HG03520 (cell line): ENCODE measurements around the gene NAB2.
"Not testable (repeated sequence)": the region's sequence is repeated elsewhere in the genome, so short reads cannot be mapped to it uniquely, and the experiment has no call there.

ENCODE experiments used
- ATAC-seq: cut with Tn5 transposase; IDR thresholded peaks from one replicate; pipeline ENCODE4 v1.9.1; 2021; ENCODE audit warnings: mild to moderate bottlenecking, moderate library complexity; ENCODE audit not compliant: unreplicated experiment

Gene NAB2

GRCh38 chr12:57066245-57066644, 22.7 kb upstream of the NAB2 start:
- ATAC-seq, result no peak

DNA sequence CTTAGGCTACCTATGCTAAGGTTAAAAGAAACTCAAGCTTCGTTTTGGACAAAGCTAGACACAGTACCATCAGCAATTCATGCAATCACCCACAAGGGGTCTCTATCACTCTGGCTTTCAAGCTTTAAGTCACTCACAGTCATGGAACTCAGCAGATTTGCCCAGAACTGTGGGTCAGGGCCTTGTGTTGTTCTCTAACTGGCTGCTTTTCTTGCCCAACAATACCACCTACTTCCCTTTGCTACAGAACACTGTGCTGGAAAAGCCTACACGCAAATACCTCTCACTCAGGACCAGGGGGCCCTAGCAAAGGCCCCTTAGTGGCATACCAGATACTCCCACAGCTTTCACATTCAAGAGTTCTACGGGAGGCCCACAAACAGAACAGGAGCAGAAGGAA, 19.4 kb upstream of the NAB2 start:
- ATAC-seq, result no peak

GRCh38 chr12:57072661-57073060, 16.3 kb upstream of the NAB2 start:
- ATAC-seq, result no peak

- not testable (repeated sequence) for ATAC-seq
Observed at GRCh38 chr12:57073566-57074450, 15.1 kb upstream of the NAB2 start.

DNA sequence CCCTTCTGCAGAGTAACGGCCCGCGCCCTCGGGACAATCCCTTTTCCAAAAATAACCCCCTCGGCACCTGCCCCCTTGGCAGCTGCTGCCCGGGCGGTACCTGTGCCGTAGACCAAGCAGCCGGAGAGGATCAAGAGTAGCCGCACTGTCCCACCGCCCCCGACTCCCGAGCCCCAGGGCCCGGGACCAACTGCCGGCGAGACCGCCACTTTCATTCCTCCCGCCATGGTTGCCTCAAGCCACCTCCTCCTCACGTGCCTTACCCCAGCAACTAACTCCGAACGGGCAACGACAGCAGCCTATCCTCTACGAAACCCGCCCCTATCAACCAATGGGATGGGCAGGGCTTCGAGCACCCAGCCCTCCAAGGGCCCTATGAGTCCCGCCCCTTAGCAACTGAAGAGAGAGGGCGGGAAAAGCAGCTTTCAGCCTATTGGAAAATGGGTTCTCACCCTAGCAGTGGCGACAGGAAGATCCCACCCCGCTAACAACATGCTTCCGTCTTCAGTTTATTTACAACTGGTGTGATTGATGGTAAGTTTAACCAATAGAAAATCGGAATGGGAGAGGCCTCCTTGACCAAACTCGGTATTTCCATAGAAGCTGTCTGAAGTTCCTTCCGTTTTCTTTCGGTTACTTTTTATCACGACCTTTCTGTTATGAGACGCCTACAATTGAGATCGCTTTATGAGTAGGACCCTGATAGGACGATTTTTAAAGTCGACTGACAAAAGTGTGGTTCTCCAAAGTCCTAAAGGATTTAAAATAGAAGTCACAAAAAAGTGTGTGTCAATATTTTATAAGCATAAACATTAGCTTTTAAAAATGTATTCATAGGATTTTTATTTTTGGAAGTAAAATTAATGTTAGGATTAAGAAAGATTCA, 10.2 kb upstream of the NAB2 start, which contains the start of gene NEMP1:
TSS of gene NEMP1 (minus strand) at position 273 of the 886 bp plus-strand sequence. CDS start at position 227, 46 bp downstream.
- peak; percentile 95 for ATAC-seq

DNA sequence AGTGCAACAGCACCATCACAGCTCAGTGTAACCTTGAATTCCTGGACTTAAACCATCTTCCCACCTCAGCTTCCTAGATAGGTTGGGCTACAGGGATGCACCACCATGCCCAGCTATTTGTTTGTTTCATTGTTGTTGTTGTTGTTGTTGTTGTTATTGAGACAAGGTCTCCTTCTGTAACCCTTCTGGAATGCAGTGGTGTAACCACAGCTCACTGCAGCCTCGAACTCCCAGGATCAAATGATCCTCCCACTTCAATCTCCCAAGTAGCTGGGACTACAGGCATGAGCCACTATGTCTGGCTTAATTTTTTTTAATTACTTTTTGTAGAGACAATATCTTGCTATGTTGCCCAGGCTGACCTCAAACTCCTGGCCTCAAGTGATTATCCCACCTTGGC, 9.1 kb upstream of the NAB2 start:
- ATAC-seq, result no peak

- ATAC-seq, result no peak
Observed at GRCh38 chr12:57080855-57081254, 8.1 kb upstream of the NAB2 start.

GRCh38 chr12:57085999-57086492, 2.9 kb upstream of the NAB2 start:
- no peak for ATAC-seq

- no peak for ATAC-seq
Observed at GRCh38 chr12:57086493-57087009, 2.4 kb upstream of the NAB2 start.

DNA sequence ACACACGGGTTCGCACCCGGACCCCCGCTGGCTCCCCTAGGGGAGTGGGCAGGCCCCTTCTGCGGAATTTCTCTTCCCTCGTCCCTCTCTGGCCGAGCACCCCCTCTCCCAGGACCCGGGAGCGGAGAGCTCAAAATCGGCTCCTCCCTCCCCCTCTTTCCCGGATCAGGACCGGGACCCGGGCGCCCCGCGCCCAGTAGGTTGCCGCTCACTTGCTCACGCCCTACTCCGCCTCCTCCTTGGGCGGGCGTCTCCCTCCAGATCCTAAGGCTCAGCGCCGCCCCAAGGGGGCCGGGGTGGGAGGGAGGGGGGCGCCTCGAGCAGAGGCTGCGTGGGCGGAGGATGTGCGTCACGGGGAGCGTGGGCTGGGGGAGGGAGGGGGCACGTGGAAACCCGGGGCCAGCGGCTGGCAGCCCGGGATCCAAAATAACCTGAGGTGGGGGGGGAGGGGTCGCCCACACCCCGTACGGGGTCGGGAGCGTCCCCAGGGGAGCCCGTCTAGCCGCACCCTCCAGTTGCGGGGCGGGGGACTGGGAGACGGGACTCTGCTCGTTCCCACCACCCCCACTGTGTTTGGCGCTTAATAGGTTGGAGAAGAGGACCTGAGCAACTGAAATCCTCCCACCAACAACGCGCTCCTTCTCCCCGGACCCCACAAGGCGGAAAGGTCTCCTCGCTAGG, 1.8 kb upstream of the NAB2 start:
- peak; percentile 28 for ATAC-seq

DNA sequence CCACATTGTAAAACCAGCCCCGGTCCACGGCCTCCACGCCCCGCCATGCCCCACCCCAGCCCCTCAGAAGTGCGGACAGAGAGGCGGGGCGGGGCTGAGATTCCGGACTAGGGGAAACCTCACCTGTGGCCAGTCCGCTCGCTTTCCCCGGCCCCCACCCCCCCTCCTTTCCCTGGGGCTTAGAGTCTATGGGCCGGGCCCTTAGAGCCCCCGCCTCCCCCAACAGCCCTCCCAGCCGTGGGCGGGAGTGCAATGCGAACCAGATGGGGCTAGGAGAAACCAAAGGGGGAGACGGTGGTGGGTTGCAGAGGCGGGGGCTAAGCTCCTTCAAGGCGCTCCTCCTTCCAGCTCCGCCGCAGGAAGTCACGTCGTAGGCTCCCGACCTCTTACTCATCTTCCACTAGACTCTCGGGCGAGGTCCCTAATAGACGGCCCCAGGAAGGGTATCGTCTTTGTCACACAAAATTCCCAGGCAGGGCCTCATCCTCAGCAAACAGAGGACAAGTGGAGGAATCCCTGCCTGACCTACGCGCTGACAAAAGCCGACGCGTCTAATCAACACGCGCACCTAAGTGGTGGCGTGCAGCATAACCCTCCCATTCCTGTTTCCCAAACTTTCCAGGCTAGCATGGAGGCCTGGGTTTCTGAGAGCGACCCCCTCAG, 1.1 kb upstream of the NAB2 start:
- peak; percentile 30 for ATAC-seq

DNA sequence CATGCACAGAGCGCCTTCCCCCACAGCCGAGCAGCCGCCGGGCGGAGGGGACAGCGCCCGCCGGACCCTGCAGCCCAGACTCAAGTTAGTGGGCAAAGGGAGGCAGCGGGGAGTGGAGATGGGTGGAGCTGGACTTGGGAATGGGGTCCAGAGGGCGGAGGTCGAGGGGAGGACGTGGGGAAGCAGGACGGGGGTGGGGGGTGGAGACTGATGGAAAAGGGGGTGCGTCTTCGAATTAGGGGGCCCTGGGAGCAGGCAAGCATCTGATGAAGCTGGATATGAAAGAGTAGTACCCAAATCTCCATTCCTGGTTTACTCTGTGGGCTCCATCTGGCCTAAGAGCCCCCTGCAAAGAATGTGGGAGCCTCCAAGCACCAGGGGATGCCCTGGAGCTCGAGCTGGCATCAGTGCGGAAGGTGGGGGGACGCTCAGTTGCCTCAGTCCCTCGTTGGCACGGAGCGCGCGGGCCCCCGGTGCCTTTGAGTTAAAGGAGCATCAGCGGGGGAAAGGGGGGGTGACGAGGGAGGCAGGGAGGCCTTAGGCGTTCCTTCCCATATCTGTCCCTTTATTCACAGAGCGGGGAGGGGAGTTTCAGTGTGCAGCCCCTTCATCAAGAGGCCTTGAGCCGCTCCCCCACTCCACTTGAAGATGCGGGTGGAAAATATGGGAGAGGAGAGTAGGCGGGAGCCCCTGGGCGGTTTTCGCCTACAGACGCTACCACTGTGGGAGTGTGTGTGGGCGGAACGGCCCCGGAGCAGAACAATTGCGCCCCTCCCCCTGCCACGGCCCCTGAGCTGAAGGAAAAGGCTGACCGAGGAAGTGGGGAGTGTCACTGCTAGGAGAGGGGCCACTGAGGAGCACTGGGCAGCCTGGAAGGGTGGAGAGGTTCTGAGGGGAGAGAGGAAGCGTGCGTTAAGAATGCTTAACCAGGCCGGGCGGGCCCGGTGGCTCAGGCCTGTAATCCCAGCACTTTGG, 644 bp downstream of the NAB2 start:
- no peak for ATAC-seq

- no peak for ATAC-seq
Observed at GRCh38 chr12:57090490-57090889, 1.6 kb downstream of the NAB2 start.

DNA sequence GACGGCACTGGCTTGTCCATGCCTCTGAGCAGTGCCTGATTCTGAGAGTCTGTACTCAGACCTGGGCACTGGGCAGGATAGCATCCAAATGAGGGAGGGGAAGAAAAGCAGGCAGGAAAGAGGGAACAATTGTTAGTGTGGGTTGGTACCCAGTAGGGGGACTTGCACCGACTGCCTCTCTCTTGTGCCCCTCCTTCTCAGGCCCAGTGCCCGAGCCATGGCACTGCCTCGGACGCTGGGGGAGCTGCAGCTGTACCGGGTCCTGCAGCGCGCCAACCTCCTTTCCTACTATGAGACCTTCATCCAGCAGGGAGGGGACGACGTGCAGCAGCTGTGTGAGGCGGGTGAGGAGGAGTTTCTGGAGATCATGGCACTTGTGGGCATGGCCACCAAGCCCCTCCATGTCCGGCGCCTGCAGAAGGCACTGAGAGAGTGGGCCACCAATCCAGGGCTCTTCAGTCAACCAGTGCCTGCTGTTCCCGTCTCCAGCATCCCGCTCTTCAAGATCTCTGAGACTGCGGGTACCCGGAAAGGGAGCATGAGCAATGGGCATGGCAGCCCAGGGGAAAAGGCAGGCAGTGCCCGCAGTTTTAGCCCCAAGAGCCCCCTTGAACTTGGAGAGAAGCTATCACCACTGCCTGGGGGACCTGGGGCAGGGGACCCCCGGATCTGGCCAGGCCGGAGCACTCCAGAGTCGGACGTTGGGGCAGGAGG, 2.2 kb downstream of the NAB2 start:
- no peak for ATAC-seq

GRCh38 chr12:57091638-57092528, 3.0 kb downstream of the NAB2 start:
- ATAC-seq, result no peak

DNA sequence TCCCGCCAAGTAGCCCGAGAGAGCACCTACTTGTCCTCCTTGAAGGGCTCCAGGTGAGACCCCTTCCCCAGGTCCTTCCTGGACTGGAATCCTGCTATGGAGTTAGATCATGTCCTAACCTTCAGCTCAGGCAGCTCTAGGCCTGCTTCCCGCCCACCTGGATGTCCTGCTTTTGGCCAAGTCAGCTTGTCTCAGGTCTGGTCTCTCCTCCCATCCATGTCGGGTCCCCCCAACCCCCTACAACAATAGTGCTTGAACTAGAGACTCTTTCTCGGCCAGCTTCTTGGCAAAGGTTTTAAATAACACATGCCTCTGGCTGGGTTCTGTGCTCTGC, 3.6 kb downstream of the NAB2 start:
- ATAC-seq, result no peak

DNA sequence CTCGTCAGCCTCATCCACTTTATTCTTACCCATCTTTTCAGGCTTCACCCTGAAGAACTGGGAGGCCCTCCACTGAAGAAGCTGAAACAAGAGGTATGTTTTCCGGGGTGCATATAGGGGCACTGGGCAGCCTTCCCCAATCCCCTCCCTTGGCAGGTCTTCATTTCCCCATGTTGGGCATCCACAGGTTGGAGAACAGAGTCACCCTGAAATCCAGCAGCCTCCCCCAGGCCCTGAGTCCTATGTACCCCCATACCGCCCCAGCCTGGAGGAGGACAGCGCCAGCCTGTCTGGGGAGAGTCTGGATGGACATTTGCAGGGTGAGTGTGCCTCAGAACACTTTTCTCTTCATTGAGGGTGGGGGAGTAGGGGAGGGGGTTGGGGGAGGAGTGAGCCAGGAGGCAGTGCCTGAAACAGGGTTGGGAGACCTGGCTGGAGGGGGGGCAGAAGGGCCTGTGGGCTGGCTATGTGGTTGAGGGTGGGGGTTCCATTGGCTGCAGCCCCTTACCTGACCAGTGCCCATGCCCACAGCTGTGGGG, 4.0 kb downstream of the NAB2 start:
- no peak for ATAC-seq
